ENCODE results near the gene CAMK1D.

GRCh38 chr10:12340371-12340770 lies 9.0 kb upstream of the CAMK1D start:
- TF ChIP-seq CTCF (IDR thresholded peaks at IDR 0.05) (no peak), POLR2A (IDR thresholded peaks at IDR 0.05) (no peak)

Data from heart left ventricle (tissue), 13 donors.